A673 (cell line): Measurements from ENCODE around the gene F13A1. TPM values are rescaled to one million over a fixed set of nuclear protein-coding genes. Genes with fewer than 3 reads are reported as not detected.

Source experiments
- Bru-seq: library from RNA; stranded (reverse); fragments of 400-500 nt; gene quantifications from one replicate; lab custom pipeline; 2021; lab: Mats Ljungman, UMichigan
- BruChase-seq, 2 experiments: library from RNA; stranded (reverse); fragments of 400-500 nt; gene quantifications; one replicate each; lab custom pipeline; 2021; lab: Mats Ljungman, UMichigan
- BruUV-seq: library from RNA; stranded (reverse); fragments of 400-500 nt; replicated peaks from 2 replicates; lab custom pipeline; 2021; lab: Mats Ljungman, UMichigan
- CTCF ChIA-PET: fragments of 300-600 bp; sonication (Branson Sonifier 250); formaldehyde crosslinking; loops from one replicate; lab custom pipeline; 2022; ENCODE audit warnings: antibody characterized with exemption; lab: Charles Lee
- POLR2A ChIA-PET: fragments of 300-600 bp; sonication (Branson Sonifier 250); formaldehyde crosslinking; loops from one replicate; lab custom pipeline; 2022; ENCODE audit warnings: antibody characterized with exemption; ENCODE audit not compliant: low non-redundant PET; lab: Charles Lee
- DNase-seq: peaks from one replicate; pipeline ENCODE4 v3.0.0-alpha.2; 2015; ENCODE audit warnings: low spot score
- H3K27ac ChIP-seq: fragments of 200-600 bp; sonication (generic); 2 replicates; pipeline ENCODE4 v1.5.1; 2016; ENCODE audit warnings: mixed run types, low read depth, mild to moderate bottlenecking, mixed read lengths, antibody characterized with exemption, low read length; ENCODE audit not compliant: poor library complexity, severe bottlenecking
- H3K27me3 ChIP-seq: fragments of 200-600 bp; sonication (generic); replicated peaks from 2 replicates; pipeline ENCODE4 v1.6.1; 2017; ENCODE audit warnings: mixed run types, low read depth, mild to moderate bottlenecking, mixed read lengths, antibody characterized with exemption, low read length; ENCODE audit not compliant: insufficient read depth, poor library complexity
- H3K36me3 ChIP-seq: fragments of 200-600 bp; sonication (generic); 2 replicates; pipeline ENCODE4 v1.6.1; 2016; ENCODE audit warnings: mixed run types, mild to moderate bottlenecking, mixed read lengths, antibody characterized with exemption, low read length; ENCODE audit not compliant: insufficient read depth, poor library complexity, severe bottlenecking
- H3K4me1 ChIP-seq: fragments of 200-600 bp; sonication (generic); 2 replicates; pipeline ENCODE4 v1.6.1; 2017; ENCODE audit warnings: mixed run types, mild to moderate bottlenecking, mixed read lengths, antibody characterized with exemption, low read length; ENCODE audit not compliant: insufficient read depth, poor library complexity, severe bottlenecking
- H3K4me3 ChIP-seq: fragments of 200-600 bp; sonication (generic); 2 replicates; pipeline ENCODE4 v1.5.1; 2016; ENCODE audit warnings: low read depth, mixed run types, mild to moderate bottlenecking, mixed read lengths, low read length; ENCODE audit not compliant: poor library complexity, severe bottlenecking
- H3K9me3 ChIP-seq: fragments of 200-600 bp; sonication (generic); 2 replicates; pipeline ENCODE4 v1.6.1; 2016; ENCODE audit warnings: mixed run types, low read depth, mild to moderate bottlenecking, mixed read lengths, antibody characterized with exemption, low read length; ENCODE audit not compliant: poor library complexity, severe bottlenecking
- EZH2 ChIP-seq: fragments of 200-600 bp; sonication (generic); IDR thresholded peaks from 2 replicates; pipeline ENCODE4 v1.6.1; 2017; ENCODE audit warnings: borderline replicate concordance, low read depth, mild to moderate bottlenecking, mixed read lengths, antibody characterized with exemption, low read length; ENCODE audit not compliant: poor library complexity, severe bottlenecking
- intact Hi-C: fragments of 100-400 bp; cut with micrococcal nuclease; formaldehyde crosslinking; loops from one replicate; pipeline ENCODE4 v1.10.0; 2022; ENCODE audit not compliant: unreplicated experiment
- long read RNA-seq: library from polyadenylated mRNA; stranded (forward); transcript quantifications from one replicate; pipeline ENCODE4 v2.0.0, GENCODE V29; 2022
- total RNA-seq: library from RNA; stranded (reverse); gene quantifications from 2 replicates; pipeline ENCODE4 v1.2.3, GENCODE V29; 2021
- TF ChIP-seq, protein P1 (sequence below): fragments of 300-800, 200-600 bp; sonication (generic); conservative IDR thresholded peaks from 2 replicates; pipeline ENCODE4 v1.5.1; 2017; ENCODE audit warnings: low read depth, mild to moderate bottlenecking, antibody characterized with exemption, low read length, moderate library complexity, mixed read lengths

F13A1 gene
- total RNA-seq, result not detected in 2 replicates
- Bru-seq, nascent RNA, result percentile 4 among the genes with signal in this experiment
- BruChase-seq, experiment 1, labeled RNA remaining after a 2-hour chase, result percentile 3 among the genes with signal in this experiment
- percentile 0 among the genes with signal in this experiment for BruChase-seq, experiment 2, labeled RNA remaining after a 6-hour chase
- long read RNA-seq, result 0 reads

- Histone ChIP-seq H3K27me3 (peaks cover 77% of the 10 kb centered on the region), H3K4me1 (no peaks in the 10 kb centered on the region), H3K36me3 (no peaks in the 10 kb centered on the region), H3K27ac (no peak within 1 kb of the TSS), H3K9me3 (no peaks in the 10 kb centered on the region), H3K4me3 (no peak within 1 kb of the TSS)
- CTCF ChIA-PET, result interaction anchor here (0.5 kb wide), 1 partner anchor 313 kb away, joined by 6 read pairs; no protein-coding TSS in a partner anchor
- no TSS peak for BruUV-seq
- POLR2A ChIA-PET, result interaction anchor here (0.5 kb wide), 1 partner anchor 822 kb away, joined by 3 read pairs; no protein-coding TSS in a partner anchor
- intact Hi-C loops, result loop anchor here (10.0 kb wide), 2 partner anchors 95 to 265 kb away; no protein-coding TSS in a partner anchor
- TF ChIP-seq EZH2, result peak; percentile 81
- TF ChIP-seq, protein P1, sequence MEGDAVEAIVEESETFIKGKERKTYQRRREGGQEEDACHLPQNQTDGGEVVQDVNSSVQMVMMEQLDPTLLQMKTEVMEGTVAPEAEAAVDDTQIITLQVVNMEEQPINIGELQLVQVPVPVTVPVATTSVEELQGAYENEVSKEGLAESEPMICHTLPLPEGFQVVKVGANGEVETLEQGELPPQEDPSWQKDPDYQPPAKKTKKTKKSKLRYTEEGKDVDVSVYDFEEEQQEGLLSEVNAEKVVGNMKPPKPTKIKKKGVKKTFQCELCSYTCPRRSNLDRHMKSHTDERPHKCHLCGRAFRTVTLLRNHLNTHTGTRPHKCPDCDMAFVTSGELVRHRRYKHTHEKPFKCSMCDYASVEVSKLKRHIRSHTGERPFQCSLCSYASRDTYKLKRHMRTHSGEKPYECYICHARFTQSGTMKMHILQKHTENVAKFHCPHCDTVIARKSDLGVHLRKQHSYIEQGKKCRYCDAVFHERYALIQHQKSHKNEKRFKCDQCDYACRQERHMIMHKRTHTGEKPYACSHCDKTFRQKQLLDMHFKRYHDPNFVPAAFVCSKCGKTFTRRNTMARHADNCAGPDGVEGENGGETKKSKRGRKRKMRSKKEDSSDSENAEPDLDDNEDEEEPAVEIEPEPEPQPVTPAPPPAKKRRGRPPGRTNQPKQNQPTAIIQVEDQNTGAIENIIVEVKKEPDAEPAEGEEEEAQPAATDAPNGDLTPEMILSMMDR, result no peak
- no peak for DNase-seq
Observed at GRCh38 chr6:6319952-6320811, at the start of gene F13A1. F13A1 (minus strand) TSS chr6:6320662; CDS start chr6:6318664, 1,998 bp downstream.

GRCh38 chr6:6368684-6369052 is 48.2 kb upstream of the F13A1 start:
- DNase-seq, result no peak
- TF ChIP-seq, protein P1, result no peak
- TF ChIP-seq EZH2, result no peak
- intact Hi-C loops, result no loop called here
- CTCF ChIA-PET, result no interaction called here
- Histone ChIP-seq H3K9me3 (no peaks in the 10 kb centered on the region), H3K4me1 (no peaks in the 10 kb centered on the region), H3K27me3 (peaks cover 8% of the 10 kb centered on the region), H3K27ac (no peak overlapping the region), H3K4me3 (no peak overlapping the region), H3K36me3 (no peaks in the 10 kb centered on the region)
- POLR2A ChIA-PET, result no interaction called here
- no TSS peak for BruUV-seq

DNA sequence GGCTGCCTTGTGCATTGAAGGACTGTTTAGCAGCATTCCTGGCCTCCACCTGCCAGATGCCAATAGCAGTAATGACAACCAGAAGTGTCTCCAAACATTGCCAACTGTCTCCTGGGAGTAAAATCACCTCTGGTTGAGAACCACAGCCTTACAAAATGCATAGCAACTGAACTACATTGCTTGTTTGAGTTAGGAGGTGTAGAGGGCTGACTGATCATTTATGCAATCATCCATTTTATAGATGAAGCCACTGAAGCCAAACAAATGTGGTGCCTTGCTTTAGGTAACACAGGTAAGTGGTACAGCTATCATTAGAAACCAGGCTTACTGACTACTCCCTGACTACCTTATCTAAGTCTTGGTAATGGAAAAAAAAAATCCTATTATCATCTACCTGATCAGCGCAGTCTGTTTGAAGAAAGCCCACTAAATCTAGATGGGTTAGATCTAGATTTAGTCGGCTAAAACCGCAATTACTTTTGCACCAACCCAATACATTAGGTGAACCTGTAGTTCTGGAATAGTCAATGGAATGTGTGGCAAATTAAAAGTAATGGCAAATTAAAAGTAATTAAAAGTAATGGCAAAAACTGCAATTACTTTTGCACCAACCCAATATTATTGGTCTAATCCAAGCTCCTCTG is 47.7 kb upstream of the F13A1 start:
- Histone ChIP-seq H3K27me3 (peaks cover 8% of the 10 kb centered on the region), H3K4me3 (no peak overlapping the region), H3K27ac (no peak overlapping the region), H3K9me3 (no peaks in the 10 kb centered on the region), H3K36me3 (no peaks in the 10 kb centered on the region), H3K4me1 (no peaks in the 10 kb centered on the region)
- TF ChIP-seq EZH2, result no peak
- TF ChIP-seq, protein P1, result no peak
- POLR2A ChIA-PET, result no interaction called here
- DNase-seq, result no peak
- CTCF ChIA-PET, result no interaction called here
- no TSS peak for BruUV-seq
- intact Hi-C loops, result no loop called here
